ENCODE results near the gene RER1.

RER1 gene

DNA sequence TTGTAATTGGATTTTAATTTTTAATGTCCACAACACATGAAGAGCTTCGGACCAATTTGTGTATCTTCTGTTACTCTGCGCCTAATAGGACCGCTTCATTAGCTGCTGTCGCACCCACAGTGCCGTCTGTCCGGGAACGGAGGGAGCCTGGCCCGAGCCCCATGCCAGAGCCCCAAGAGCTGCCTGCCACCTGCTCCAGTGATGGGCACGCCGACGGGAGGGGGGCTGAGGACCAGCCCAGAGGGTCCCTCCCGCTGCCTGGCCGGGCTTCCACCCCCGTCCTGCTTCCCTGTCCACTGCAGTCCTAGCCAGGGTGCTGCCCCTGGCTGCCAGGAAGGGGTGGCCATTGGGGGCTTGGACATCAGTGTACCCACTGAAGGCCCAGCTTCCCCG, 54.2 kb downstream of the RER1 start:
- no peak for DNase-seq (ENCODE audit: low read depth)

DNA sequence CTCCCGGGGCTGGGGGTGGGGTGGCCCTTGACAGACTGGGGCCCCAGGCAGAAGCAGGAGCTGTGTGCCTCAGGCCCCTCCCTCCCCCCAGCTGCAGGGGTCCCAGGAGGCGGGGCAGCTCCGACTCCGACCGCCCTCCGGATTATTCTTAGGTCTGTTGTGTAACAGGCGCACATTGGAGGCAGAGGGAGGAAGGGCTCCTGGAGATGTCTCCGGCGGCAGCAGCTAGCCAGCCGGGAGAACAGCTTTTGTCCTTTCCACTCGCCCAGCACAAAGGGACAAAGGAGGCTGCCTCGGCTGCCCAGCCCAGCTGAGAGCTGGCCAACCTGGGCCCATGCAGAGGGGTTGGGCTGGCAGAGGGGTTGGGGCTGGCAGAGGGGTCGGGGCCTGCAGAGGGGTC, 54.8 kb downstream of the RER1 start:
- DNase-seq (ENCODE audit: low read depth) = no peak

DNA sequence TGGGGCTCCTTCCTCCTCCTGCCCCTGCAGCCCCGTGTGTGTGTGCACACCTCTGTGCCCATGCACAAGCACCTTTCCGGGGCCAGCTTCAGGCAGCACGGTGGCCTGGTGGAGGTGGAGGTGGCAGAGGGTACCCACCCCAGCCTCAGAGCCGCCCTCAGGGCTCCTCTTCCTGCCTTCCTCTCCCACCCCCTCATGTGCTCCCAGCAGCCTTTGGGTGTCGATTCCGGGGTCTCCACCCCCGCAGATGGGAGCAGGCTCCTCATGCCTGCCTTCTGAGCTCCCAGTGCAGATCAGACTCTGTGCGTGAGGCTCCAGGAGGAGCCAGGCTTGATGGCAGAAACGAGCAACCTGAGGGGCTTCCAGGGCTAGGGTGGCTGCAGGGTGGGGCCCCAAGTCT, 55.2 kb downstream of the RER1 start:
- no peak for DNase-seq (ENCODE audit: low read depth)

DNA sequence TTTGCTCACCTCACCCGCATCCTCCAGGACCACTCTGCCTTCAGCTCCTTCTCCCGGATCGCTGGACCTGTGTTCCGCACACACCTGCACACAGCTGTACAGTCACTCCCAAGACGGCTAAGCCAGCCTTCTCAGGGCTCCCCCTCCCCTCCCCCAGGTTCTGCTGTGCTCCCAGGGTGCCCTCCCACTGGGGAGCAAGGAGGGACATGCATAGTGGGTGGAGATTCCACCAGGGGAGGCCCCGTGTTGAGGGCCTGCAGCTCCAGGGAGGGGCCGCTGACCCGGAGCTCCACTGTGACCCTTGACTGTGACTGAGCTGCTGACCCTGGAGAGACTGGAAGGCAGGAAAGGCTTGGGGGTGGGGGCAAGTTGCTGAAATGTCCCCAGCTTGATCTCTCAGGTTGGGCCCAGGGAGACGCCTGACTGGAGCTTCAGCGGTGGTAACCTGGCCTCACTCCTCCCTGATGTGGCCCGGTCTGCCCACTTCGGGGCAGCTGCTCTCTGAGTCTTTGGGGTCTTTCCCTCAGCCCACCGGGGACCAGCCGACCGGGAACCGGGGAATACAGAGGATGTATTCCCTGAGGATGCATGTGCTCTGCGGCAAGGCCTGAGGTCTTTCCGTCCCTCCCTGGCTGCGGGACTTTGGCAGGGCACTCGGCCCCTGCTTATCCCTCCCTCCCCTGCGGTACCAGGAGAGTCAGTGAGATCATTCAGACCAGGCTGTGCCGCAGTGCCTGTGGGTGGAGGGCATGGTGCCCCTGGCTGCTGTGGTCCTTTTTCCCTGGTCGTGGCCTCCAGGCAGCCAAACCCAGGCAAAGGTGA, 55.8 kb downstream of the RER1 start:
- no peak for DNase-seq (ENCODE audit: low read depth)

DNA sequence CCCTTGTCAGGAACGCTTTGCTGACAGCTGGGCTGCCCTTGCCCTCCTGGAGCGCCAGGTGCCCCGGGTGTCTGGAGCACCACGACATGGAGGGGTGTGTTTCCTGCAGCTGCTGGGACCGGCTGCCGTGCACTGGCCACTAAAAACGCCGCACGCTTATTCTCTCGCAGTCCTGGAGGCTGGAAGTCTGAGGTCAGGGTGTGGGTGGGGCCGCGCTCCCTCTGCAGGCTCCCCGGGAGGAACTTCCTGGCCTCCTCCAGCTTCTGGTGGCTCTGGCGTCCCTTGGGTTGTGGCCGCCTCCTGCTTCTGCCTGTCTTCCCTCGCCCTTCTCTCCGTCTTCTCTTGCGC, 56.4 kb downstream of the RER1 start:
- DNase-seq (ENCODE audit: low read depth) = no peak

DNA sequence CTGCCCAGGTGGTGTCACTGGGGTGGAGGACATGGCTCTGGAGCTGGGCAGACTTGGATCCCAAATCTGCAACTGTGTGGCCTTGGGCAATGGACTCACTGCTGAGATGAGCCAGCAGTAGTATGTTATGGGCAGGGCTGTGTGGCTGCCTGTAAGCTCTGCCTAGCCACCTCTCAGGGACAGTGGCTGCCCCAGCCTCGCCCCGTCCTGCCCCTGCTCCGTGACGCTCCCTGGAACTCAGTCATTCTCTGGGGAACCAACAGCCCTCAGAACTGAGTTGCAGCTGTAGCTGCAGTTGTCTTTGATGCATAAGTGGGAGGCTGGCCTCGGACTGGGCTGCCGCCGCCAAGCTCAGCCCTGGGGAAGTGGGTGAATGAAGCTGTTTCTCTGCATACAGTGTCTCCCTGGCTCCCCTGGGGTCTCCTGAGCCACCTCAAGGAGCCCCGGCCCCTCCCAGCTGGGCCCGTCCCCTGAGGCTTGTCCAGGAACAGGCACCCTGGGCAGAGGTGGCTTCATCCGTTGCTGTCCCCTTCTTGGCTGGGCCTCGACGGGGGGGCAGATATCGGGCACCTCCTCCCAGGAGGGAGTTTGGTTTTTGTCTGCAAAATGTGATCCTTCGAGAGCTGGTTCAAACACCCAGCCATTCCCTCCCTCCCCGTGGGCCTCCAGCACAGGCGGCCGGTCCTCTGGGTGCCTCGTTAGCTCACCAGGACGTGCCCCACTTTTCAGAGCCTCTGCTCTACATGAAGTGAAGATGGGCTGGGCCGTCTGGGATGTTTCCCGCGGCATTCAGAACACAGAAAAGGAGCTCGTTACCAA, 58.2 kb downstream of the RER1 start:
- no peak for DNase-seq (ENCODE audit: low read depth)

DNA sequence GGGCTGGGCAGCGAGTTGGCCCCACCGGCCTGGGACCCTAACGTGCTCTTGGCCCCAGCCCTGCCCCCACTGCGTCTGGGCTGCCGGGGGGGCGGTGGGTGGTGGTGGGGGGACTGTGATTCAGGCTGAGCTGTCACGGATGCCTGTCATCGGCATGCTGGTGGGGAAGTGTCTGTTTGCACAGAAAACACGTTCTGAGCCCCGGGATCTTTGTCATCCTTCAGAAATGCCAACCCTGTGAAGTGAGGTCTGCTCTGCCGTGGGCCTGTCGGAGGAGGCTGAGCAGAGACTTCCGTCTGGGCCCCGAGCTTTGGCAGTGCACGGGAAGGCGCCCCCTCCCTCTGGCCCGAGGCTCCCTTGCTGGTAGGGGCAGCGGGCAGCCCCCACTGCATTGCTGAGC, 60.1 kb downstream of the RER1 start:
- no peak for DNase-seq (ENCODE audit: low read depth)

DNA sequence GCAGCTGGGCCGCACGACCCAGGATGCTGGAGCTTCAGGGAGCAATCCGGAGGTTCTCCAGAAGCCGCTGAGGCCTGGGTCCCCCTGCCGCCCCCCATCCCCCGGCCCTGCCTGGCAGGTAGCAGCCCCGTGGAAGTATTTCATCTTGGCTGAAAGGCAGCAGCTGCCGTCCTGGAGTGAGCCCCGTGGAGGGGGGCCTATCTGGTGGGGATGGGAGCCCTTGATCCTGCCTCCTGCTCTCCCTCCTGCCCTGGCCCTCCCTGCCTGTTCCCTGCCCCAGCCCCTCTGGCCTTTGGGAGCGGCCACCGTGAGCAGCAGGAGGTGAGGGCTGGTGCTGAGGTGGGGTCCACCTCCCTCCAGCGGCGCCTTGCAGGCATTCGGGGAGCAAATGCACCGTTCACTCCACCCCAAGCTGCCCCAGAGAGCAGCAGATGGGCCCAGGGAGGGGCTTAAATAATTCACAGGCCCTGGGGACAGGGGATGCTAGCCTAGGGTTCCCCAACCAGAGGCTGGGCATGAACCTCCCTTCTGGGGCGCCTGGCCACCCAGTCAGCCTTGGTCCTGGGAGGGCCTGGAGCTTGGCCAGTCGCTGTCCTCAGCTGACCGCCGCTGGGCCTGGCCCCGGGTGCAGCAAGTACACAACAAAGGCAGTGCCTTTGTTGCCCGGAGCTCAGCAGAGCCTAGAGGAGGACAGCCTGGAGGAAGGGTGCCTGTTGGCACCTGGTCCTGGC, 60.7 kb downstream of the RER1 start:
- no peak for DNase-seq (ENCODE audit: low read depth)

DNA sequence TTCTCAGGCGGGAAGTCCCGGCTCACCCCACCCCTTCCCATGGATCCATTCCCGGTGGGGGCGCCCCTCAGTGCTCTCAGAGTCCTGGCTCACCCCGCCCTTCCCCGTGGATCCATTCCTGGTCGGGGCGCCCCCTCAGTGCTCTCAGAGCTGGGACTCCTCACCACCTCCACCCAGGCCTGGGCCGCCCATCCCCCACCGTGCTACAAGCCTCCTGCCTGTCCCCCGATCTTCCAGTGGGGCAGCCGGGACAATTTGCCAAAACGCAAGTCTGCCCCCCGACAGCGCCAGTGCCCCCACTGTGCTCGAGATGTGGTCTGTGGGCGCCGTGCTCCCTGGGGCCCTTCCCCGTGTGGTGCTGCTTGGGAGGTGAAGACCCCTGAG, 61.3 kb downstream of the RER1 start:
- no peak for DNase-seq (ENCODE audit: low read depth)

DNA sequence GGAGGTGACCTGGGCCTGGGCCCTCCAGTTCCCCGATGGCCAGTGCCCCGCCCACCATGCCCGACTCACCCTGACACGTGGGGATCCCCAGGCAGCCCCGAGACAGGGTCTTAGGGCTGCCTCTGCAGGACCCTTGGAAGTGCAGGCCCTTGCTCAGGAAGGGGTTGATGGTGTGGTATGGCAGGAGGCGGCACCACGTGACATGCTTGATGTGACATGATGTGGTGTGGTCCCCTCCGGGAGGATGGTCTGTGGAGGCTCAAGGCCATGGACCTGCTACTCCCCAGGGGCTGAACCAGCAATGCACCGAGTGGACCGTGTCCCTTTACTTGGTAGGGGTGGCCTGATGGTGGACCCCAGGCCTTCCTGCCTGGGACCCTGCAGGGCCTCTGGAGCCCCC, 62.6 kb downstream of the RER1 start:
- no peak for DNase-seq (ENCODE audit: low read depth)
